Activated CD4-positive, CD25-positive, alpha-beta regulatory T cell treated with anti-CD3 and anti-CD28 coated beads, Interleukin-2, amount 50 U/mL, for 72 hours (primary cell): Measurements from ENCODE around the gene TACC3.

Source experiments
- DNase-seq: peaks from one replicate; pipeline ENCODE4 v3.0.0; 2021

TACC3 gene

GRCh38 chr4:1725521-1725920 is 4.2 kb downstream of the TACC3 start:
- DNase-seq = no peak

DNA sequence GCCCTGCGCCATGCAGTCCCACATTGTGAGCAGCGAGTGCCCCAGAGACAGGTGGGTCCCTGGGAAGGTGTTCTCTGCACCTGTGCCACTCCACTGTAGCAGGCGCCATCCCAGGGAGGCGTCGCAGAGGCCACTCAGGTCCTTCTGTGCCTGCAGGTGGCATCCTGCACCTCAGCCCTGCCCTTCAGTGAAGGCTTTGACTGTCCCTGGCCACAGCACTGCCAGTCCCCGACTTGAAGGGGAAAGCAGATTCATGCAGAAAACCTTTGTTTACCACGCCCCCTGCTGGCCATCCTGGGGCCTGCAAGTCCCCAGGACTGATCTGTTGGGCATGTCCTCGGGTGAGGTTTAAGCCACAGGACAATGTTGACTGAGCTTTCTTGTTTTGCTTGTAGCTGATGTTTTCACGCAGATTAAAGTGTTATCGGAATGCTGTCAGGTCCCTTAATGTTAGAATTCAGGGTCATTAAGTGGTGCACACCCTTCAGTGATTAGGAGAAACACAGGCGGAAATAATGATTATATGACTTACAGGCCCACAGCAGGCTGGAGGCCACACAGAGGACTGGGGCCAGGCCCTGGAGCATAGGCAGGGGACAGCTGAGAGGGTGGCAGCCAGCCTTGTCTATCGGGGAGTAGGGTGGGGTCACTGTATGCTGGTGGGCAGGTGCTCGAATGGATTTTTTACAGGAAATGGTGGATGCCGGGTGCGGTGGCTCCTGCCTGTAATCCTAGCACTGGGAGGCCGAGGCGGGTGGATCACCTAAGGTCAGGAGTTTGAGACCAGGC is 5.0 kb downstream of the TACC3 start:
- DNase-seq = peak; percentile 91

GRCh38 chr4:1727117-1728031 is 6.1 kb downstream of the TACC3 start:
- DNase-seq = no peak

DNA sequence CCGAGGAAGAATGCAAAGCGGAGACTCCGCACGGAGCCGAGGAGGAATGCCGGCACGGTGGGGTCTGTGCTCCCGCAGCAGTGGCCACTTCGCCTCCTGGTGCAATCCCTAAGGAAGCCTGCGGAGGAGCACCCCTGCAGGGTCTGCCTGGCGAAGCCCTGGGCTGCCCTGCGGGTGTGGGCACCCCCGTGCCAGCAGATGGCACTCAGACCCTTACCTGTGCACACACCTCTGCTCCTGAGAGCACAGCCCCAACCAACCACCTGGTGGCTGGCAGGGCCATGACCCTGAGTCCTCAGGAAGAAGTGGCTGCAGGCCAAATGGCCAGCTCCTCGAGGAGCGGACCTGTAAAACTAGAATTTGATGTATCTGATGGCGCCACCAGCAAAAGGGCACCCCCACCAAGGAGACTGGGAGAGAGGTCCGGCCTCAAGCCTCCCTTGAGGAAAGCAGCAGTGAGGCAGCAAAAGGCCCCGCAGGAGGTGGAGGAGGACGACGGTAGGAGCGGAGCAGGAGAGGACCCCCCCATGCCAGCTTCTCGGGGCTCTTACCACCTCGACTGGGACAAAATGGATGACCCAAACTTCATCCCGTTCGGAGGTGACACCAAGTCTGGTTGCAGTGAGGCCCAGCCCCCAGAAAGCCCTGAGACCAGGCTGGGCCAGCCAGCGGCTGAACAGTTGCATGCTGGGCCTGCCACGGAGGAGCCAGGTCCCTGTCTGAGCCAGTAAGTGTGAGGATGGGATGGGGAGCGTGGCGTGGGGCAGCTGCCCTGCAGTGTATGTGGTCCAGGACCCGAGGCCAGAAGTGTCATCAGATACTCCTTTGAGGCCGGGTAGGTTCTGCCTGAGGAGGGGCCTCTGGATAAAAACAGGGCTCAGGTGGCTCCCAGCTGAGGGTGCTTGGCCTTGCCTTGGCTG is 7.0 kb downstream of the TACC3 start:
- DNase-seq = no peak

- DNase-seq = no peak
Observed at GRCh38 chr4:1730532-1731135, 9.3 kb downstream of the TACC3 start.

DNA sequence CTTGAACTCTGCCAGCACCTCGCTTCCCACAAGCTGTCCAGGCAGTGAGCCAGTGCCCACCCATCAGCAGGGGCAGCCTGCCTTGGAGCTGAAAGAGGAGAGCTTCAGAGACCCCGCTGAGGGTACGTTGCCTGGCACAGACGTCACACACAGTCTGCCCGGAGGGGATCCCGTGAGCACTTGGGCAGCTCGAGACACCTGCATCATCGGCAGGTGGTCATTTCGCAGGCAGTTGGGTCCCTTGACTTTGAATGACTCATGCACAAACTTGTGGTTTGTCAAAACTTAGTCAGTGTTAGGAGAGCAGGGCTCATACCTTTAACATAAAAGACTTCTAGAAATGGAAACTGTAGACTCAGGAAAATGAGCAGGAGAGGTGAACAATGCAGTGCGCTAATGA is 9.9 kb downstream of the TACC3 start:
- DNase-seq = no peak

GRCh38 chr4:1732911-1733310 is 11.6 kb downstream of the TACC3 start:
- no peak for DNase-seq

GRCh38 chr4:1735215-1735614 is 13.9 kb downstream of the TACC3 start:
- DNase-seq = no peak

- DNase-seq = no peak
Observed at GRCh38 chr4:1736812-1737211, 15.5 kb downstream of the TACC3 start.

DNA sequence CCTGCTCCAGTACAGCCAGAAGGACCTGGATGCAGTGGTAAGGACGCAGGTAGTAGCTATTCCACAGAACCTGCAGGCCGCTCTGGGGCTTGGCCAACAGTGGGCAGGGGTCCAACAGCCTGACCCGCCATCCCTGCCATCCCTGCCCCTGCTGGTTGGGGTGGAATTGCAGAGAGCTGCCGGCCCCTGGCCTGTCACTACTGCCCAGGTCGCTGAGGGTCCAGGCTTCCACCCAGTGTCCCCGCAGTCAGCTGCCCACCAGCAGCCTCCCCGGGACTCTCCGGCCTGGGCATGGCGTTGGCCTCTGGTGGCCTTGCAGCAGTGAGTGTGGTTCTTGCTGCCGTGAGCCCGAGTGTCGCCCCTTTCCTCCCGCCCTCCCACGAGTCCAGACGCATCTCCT is 16.3 kb downstream of the TACC3 start:
- DNase-seq = no peak

DNA sequence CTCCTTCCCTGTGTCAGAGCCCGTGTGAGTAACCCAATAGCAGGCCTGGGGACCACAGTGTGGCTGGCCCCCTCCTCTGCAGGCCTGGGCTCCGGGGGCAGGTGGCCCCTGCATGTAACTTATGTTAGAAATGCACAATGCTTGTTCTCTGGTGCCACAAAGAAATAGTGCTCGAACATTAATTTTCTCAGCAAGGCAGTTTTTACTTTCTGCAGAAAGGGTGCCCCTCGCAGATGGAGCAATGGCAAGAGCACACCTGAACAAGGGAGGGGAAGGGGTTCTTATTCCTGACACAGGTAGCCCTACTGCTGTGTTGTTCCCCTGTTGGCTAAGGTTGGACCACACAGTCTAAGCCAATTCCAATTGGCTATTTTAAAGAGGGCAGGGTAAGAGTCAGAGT is 17.1 kb downstream of the TACC3 start:
- DNase-seq = no peak

DNA sequence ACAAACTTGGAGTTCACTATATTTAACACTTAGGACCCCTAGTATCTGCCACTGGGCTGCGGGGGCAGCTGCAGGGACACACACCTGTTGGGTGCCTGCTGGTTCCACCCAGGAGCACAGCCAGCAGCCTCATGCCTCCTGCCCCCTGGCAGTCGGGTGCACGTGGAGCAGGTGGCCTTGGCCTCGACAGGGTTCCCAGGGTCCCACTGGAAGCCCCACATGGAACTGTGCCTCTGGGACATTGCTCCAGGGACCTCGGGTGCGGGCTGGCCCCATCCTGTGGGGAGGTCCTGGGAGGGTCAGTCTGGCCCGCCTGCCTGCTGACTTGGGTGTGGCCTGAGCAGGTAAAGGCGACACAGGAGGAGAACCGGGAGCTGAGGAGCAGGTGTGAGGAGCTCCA is 18.0 kb downstream of the TACC3 start:
- no peak for DNase-seq

DNA sequence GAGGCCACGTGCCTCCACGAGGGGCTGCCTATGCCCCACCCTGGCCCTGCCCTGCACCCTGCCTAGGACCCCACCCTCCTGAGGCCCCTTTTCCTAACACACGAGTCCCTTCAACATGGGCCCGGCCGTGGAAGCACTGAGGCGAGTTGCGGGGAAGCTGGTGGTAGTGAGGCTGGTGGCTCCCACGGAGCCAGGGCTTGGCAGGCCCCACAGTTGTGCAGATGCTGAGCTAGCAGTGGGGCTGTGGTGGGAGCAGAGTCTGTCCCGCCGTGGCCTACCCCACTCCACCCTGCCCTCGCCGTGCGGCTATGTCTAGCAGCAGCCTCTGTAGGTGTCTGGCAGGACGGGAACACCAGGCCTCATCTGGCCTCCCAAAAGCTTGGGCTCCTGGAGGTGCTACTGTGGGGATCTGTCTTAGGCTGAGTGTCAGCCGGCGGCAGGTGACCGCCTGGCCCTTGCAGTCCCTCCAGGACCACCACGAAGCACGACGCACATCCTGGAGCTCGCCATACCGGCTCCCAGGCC is 18.8 kb downstream of the TACC3 start:
- no peak for DNase-seq

DNA sequence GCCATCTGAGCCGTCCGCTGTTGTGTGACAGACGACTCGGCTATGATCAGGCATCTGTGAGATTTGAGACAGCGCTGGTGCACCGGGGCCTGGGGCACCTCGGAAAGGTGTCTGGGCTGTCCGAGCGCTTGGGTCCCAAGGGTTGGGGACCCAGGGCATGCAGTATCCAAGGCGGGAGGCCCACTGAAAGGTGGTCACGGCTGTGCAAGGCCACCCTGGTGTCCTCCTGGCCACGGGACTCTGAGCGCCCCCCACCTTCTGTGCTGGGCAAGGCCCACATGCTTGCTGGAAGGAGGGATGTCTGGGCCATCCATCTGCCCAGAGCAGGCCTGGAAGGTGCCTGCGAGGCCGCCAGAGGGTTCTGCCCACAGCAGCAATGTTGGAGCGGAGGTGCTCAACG is 19.9 kb downstream of the TACC3 start:
- DNase-seq = no peak

- DNase-seq = no peak
Observed at GRCh38 chr4:1743551-1743950, 22.2 kb downstream of the TACC3 start.

DNA sequence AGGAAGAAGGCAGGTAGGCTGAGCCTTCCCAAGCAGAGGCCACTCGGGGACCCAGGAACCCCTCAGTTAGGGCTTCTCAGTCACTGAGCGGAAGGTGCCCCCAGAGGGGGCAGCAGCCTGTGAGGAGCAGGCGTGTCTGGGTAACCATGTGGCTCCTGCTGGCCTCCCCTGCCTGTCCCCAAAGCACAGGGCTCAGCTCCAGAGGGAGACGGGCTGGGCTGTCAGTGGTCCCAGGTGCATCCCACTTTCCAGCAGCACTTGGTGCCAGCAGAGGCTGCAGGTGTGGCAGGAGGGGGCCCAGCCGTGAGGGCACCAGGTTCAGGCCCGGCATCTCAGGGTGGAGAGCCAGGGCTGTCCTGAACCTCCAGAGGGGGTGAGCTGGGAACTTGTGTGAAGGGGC is 22.7 kb downstream of the TACC3 start:
- no peak for DNase-seq

GRCh38 chr4:1744552-1744951 is 23.2 kb downstream of the TACC3 start:
- no peak for DNase-seq

DNA sequence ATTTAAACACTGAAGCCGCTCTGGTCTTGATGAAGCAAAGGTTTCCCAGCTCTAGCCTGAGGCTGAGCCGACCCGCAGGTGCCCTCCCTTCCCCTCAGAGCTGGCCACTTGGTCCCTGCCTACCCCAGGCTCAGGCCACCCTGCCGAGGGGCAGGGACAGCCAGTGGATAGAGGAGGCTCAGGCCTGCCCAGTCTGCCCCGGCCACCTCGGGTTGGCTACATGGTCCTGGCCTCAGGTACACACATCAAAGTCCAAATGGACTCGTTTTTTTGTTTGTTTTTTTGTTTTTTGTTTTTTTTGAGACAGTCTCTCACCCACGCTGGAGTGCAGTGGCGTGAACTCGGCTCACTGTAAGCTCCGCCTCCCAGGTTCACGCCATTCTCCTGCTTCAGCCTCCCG is 23.8 kb downstream of the TACC3 start:
- no peak for DNase-seq

DNA sequence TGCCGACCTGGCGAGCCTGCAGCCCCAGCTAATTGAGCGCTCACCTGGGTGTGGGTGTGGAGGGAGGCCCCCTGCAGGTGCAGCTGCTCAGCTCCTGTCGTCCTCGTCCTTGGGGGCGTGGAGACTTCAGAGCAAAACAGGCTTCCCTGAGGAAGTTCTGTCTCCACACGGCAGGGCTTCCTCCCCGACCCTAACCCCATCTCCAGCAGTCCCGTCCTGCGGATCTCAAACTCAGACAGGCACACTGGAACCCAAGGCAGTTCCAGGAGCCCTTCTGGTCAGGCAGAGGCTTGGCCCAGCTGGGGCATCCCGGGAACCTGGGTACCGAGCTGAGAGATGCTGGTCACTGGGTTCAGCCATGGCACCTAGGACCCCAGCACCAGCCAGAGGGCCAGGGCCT is 24.4 kb downstream of the TACC3 start:
- no peak for DNase-seq

DNA sequence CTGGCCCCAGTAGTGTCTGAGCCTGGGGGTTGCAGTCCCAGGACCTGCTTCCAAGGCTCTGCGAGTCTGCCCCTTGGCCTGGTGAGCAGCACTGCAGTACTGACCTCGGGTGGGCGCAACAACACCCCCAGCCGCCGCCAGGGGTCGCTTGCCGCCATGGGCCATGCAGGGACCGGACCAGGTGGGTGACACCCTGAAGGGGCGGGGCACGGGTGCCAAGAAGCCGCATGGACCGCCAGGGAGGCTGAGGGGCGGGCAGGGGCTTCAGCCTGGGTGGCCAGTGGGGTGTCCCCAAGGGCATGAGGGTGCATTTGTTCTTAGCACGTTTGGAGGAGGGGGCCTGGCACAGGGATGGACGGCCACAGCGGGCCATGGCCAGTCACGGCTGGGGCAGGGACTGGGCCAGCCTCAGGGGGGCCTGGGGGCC is 25.0 kb downstream of the TACC3 start:
- peak; percentile 82 for DNase-seq

- DNase-seq = no peak
Observed at GRCh38 chr4:1746919-1747602, 25.7 kb downstream of the TACC3 start.

DNA sequence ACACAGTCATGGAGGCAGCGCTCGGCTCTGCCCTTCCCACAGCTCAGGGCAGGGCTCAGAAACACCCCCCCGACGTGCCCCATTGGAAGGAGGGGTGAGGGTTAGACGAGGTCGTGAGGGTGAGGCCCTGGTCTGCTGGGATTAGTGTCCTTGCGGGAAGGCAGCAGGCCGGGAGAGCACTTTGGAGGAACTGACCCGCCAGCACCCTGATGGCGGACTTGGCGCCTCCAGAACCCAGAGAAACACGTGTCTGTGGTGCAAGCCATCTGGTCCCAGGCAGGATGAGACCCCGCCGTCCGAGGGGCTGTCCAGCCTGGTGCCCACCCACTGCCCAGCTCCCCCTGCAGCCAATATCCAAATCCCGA is 26.3 kb downstream of the TACC3 start:
- DNase-seq = no peak
